Parathyroid adenoma (tissue), 2 donors: ENCODE data around the gene VSIG10L2.

ENCODE experiments used
- H2AFZ ChIP-seq: fragments of 300-600 bp; sonication (generic); one replicate; pipeline ENCODE4 v1.7.0; 2017; ENCODE audit warnings: antibody characterized with exemption, mild to moderate bottlenecking
- H3K27ac ChIP-seq: fragments of 300-600 bp; sonication (generic); one replicate; pipeline ENCODE4 v1.7.0; 2017
- H3K27me3 ChIP-seq: fragments of 300-600 bp; sonication (generic); one replicate; pipeline ENCODE4 v1.7.0; 2017; ENCODE audit warnings: low read length; ENCODE audit not compliant: control insufficient read depth, insufficient read depth
- H3K36me3 ChIP-seq: fragments of 300-600 bp; sonication (generic); one replicate; pipeline ENCODE4 v1.7.0; 2017; ENCODE audit warnings: low read length; ENCODE audit not compliant: control insufficient read depth, insufficient read depth
- H3K4me1 ChIP-seq: fragments of 300-600 bp; sonication (generic); one replicate; pipeline ENCODE4 v1.7.0; 2017; ENCODE audit warnings: control low read depth
- H3K4me2 ChIP-seq: fragments of 300-600 bp; sonication (generic); one replicate; pipeline ENCODE4 v1.7.0; 2017; ENCODE audit warnings: low read length
- H3K4me3 ChIP-seq: fragments of 300-600 bp; sonication (generic); one replicate; pipeline ENCODE4 v1.7.0; 2017; ENCODE audit warnings: low read depth, low read length
- H3K79me2 ChIP-seq: fragments of 300-600 bp; sonication (generic); one replicate; pipeline ENCODE4 v1.7.0; 2017; ENCODE audit warnings: control low read depth
- H3K9ac ChIP-seq: fragments of 300-600 bp; sonication (generic); one replicate; pipeline ENCODE4 v1.7.0; 2017; ENCODE audit warnings: mild to moderate bottlenecking
- H3K9me3 ChIP-seq: fragments of 300-600 bp; sonication (generic); one replicate; pipeline ENCODE4 v1.7.0; 2017; ENCODE audit warnings: low read length; ENCODE audit not compliant: control insufficient read depth
- CTCF ChIP-seq: fragments of 300-600 bp; sonication (generic); IDR thresholded peaks from one replicate; pipeline ENCODE4 v1.7.0; 2017; ENCODE audit warnings: antibody characterized with exemption, mild to moderate bottlenecking
- donor health status: primary hyperparathyroidism.

VSIG10L2 gene

GRCh38 chr11:125947419-125948277 lies 1.8 kb downstream of the VSIG10L2 start:
- H3K4me1 ChIP-seq: peaks cover 1% of the 10 kb centered on the region
- H3K79me2 ChIP-seq: no peaks in the 10 kb centered on the region
- H3K9me3 ChIP-seq: no peaks in the 10 kb centered on the region
- H3K4me3 ChIP-seq: no peak overlapping the region
- H3K4me2 ChIP-seq: no peak overlapping the region
- no peaks in the 10 kb centered on the region for H3K27me3 ChIP-seq
- no peak for TF ChIP-seq CTCF
- no peak overlapping the region for H2AFZ ChIP-seq
- H3K27ac ChIP-seq: no peak overlapping the region
- no peak overlapping the region for H3K9ac ChIP-seq
- H3K36me3 ChIP-seq: no peaks in the 10 kb centered on the region

DNA sequence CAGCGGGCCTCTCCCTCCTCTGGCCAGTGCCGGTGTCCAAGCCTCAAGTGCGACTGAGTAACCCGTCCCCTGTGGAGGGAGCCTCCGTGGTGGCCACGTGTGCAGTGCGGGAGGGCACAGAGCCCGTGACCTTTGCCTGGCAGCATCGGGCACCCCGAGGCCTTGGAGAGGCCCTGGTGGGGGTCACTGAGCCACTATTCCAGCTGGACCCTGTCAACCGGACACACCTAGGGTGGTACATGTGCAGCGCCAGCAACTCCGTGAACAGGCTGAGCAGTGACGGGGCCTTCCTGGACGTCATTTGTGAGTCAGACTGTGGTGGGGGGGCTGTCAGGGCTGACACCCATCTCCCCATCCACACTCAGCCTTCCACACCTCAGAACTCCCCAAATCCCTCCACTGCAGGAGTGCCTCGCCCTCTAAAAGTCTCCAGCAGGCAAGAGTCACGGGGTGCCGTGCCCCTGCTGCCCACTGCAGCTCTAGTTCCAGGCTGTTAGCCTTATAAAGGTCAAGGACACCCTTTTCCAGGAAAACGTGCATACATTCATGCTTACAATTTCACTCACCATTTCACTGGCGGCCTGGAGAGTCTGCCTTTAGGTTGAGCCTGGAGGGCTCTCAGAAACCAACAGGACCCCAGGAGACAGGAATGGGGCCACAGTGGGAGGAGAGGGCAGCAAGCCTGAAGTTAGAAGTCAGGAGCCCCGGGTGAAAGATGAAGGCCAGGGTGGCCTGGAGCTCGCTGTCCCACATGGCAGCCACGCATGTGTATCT lies 2.6 kb downstream of the VSIG10L2 start:
- H3K4me1 ChIP-seq: peaks cover 4% of the 10 kb centered on the region
- H3K9me3 ChIP-seq: no peaks in the 10 kb centered on the region
- no peak for TF ChIP-seq CTCF

DNA sequence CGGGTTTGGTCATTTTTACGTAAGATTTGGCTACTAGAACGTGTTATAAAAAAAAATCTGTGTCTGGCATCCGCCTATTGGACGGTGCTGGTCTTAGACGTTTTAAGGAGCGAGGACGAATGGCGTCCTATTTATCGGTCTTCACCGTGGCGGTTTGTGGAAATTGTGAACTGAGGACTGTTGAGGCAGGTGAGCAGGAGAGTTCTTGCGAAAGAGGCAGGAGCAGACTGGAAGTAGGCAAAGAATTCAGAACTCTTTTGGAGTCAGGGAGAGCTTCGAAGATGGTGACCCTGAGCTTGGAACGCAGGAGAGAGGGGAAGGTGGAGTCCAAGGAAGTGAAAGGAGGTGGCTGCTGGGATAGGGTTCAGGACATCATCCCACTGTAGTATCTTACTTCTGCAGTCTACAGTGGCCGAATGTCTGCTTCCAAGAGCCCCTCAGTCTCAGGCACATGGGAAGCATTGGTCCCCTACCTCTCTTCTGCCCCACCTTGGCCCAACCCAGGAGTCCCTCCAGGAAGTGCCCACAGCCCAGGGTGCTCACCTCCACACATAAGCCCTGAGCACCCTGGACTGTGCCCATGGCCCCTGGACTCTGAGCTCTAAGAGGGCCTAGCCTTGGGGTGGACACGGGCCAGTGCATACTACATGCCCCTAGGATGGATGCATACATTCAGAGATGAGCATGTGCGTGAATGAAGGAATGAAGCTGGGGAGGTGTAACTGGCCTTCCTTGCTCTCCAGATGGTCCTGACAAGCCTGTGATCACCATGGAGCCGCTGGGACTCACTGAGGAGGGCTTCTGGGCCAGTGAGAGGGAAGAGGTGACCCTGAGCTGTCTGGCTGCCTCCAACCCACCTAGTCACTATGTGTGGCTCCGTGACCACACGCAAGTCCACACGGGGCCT lies 3.7 kb downstream of the VSIG10L2 start:
- H3K4me1 ChIP-seq: peaks cover 4% of the 10 kb centered on the region
- no peak overlapping the region for H3K27ac ChIP-seq
- H3K9ac ChIP-seq: no peak overlapping the region
- H3K9me3 ChIP-seq: no peaks in the 10 kb centered on the region
- TF ChIP-seq CTCF: no peak
- no peak overlapping the region for H3K4me2 ChIP-seq
- H3K27me3 ChIP-seq: no peaks in the 10 kb centered on the region
- no peak overlapping the region for H3K4me3 ChIP-seq
- H2AFZ ChIP-seq: no peak overlapping the region
- no peaks in the 10 kb centered on the region for H3K79me2 ChIP-seq
- no peaks in the 10 kb centered on the region for H3K36me3 ChIP-seq

More for the DNA sequence above, 2.6 kb downstream of the VSIG10L2 start:
- Histone ChIP-seq H3K27me3 (no peaks in the 10 kb centered on the region), H3K79me2 (no peaks in the 10 kb centered on the region), H3K4me2 (no peak overlapping the region), H2AFZ (no peak overlapping the region), H3K4me3 (no peak overlapping the region), H3K36me3 (no peaks in the 10 kb centered on the region), H3K27ac (no peak overlapping the region), H3K9ac (no peak overlapping the region)

DNA sequence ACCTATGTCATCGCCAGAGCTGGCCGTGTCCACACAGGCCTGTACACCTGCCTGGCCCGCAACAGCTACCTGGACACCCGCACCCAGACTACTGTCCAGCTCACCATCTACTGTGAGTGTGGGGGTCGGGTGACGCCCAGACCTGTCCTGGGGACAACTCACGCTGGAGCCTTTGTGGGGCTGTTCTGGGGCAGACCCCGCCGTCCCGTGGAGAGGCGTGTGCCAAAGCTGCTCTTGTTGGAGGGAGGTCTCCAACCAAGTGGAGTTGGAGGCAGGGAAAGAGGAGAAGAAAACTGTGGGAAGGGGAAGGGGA lies 4.3 kb downstream of the VSIG10L2 start:
- H3K79me2 ChIP-seq: no peaks in the 10 kb centered on the region
- H3K4me2 ChIP-seq: no peak overlapping the region
- H3K9ac ChIP-seq: no peak overlapping the region
- H3K4me3 ChIP-seq: no peak overlapping the region
- no peak overlapping the region for H3K27ac ChIP-seq
- no peak overlapping the region for H2AFZ ChIP-seq
- no peak for TF ChIP-seq CTCF
- no peaks in the 10 kb centered on the region for H3K36me3 ChIP-seq
- peaks cover 4% of the 10 kb centered on the region for H3K4me1 ChIP-seq
- H3K27me3 ChIP-seq: no peaks in the 10 kb centered on the region
- no peaks in the 10 kb centered on the region for H3K9me3 ChIP-seq
